PC-3 (cell line): ENCODE measurements around the gene FBN2. TPM values are rescaled to one million over a fixed set of nuclear protein-coding genes. Genes with fewer than 3 reads are reported as not detected.

ENCODE experiments used
- ATAC-seq: fragments of 200-7000 bp; cut with Tn5 transposase; 2 replicates; pipeline ENCODE4 v1.9.1; 2020; ENCODE audit warnings: mild to moderate bottlenecking, moderate library complexity
- BruUV-seq: library from RNA; stranded (reverse); fragments of 400-500 nt; replicated peaks from 2 replicates; lab custom pipeline; 2021; lab: Mats Ljungman, UMichigan
- CTCF ChIA-PET: fragments of 300-600 bp; sonication (Branson Sonifier 250); formaldehyde crosslinking; loops from one replicate; lab custom pipeline; 2022; ENCODE audit warnings: antibody characterized with exemption; lab: Charles Lee
- POLR2A ChIA-PET: fragments of 300-600 bp; sonication (Branson Sonifier 250); formaldehyde crosslinking; loops from one replicate; lab custom pipeline; 2022; ENCODE audit warnings: antibody characterized with exemption; ENCODE audit not compliant: unreplicated experiment; lab: Charles Lee
- DNase-seq: peaks from one replicate; pipeline ENCODE4 v3.0.0-alpha.2; 2015
- H2AFZ ChIP-seq: fragments of 300-600 bp; sonication (generic); 2 replicates; pipeline ENCODE4 v1.6.0; 2016; ENCODE audit warnings: antibody characterized with exemption, low read length
- H3F3A ChIP-seq: fragments of 300-600 bp; sonication (generic); one replicate; pipeline ENCODE4 v1.6.0; 2017; ENCODE audit warnings: antibody characterized with exemption, low read length, control low read depth, mild to moderate bottlenecking; ENCODE audit not compliant: unreplicated experiment
- H3K27ac ChIP-seq: fragments of 300-600 bp; sonication (generic); 2 replicates; pipeline ENCODE4 v1.5.1; 2016; ENCODE audit warnings: mild to moderate bottlenecking, low read length
- H3K27me3 ChIP-seq: fragments of 300-600 bp; sonication (generic); 2 replicates; pipeline ENCODE4 v1.6.1; 2016; ENCODE audit warnings: low read length, mixed read lengths
- H3K36me3 ChIP-seq: fragments of 300-600 bp; sonication (generic); 2 replicates; pipeline ENCODE4 v1.6.1; 2016; ENCODE audit warnings: low read depth, mixed run types, low read length, mixed read lengths
- H3K4me1 ChIP-seq: fragments of 300-600 bp; sonication (generic); 2 replicates; pipeline ENCODE4 v1.5.1; 2016; ENCODE audit warnings: low read length; ENCODE audit not compliant: insufficient read depth
- H3K4me2 ChIP-seq: fragments of 300-600 bp; sonication (generic); 2 replicates; pipeline ENCODE4 v1.6.0; 2016; ENCODE audit warnings: low read length
- H3K4me3 ChIP-seq: fragments of 300-600 bp; sonication (generic); 2 replicates; pipeline ENCODE4 v1.5.1; 2016; ENCODE audit warnings: mild to moderate bottlenecking, low read length, mixed read lengths
- H3K79me2 ChIP-seq: fragments of 300-600 bp; sonication (generic); 2 replicates; pipeline ENCODE4 v1.6.1; 2017; ENCODE audit warnings: low read length, mixed read lengths
- H3K9ac ChIP-seq: fragments of 300-600 bp; sonication (generic); 2 replicates; pipeline ENCODE4 v1.6.0; 2016; ENCODE audit warnings: mild to moderate bottlenecking, low read length
- H3K9me2 ChIP-seq: fragments of 300-600 bp; sonication (generic); replicated peaks from 2 replicates; pipeline ENCODE4 v1.6.1; 2016; ENCODE audit warnings: mixed run types, low read length, mixed read lengths
- H3K9me3 ChIP-seq: fragments of 300-600 bp; sonication (generic); 2 replicates; pipeline ENCODE4 v1.6.1; 2016; ENCODE audit warnings: low read length, mixed read lengths
- H4K20me1 ChIP-seq: fragments of 300-600 bp; sonication (generic); 2 replicates; pipeline ENCODE4 v1.6.1; 2016; ENCODE audit warnings: low read length, mixed read lengths
- EZH2 ChIP-seq: fragments of 300-600 bp; sonication (generic); IDR thresholded peaks from one replicate; pipeline ENCODE4 v1.6.1; 2017; ENCODE audit warnings: antibody characterized with exemption, mild to moderate bottlenecking, low read length; ENCODE audit not compliant: unreplicated experiment
- EZH2phosphoT487 ChIP-seq: fragments of 300-600 bp; sonication (generic); IDR thresholded peaks from 2 replicates; pipeline ENCODE4 v1.6.1; 2018; ENCODE audit warnings: mild to moderate bottlenecking, antibody characterized with exemption, low read length, borderline replicate concordance
- intact Hi-C: fragments of 100-400 bp; cut with micrococcal nuclease; formaldehyde crosslinking; loops from 2 replicates; pipeline ENCODE4 v1.9.0; 2023
- total RNA-seq: library from RNA; depleted of rRNA; stranded (reverse); fragments of >200 nt; gene quantifications from 2 replicates; pipeline ENCODE4 v1.2.3, GENCODE V29; 2014
- TF ChIP-seq, protein P1 (sequence below): fragments of 300-600 bp; sonication (generic); conservative IDR thresholded peaks from 2 replicates; pipeline ENCODE4 v1.5.1; 2017; ENCODE audit warnings: antibody characterized with exemption, low read depth, mild to moderate bottlenecking, low read length

Gene FBN2
- total RNA-seq, 1 experiment from 2014 or later: 45.2 TPM

DNA sequence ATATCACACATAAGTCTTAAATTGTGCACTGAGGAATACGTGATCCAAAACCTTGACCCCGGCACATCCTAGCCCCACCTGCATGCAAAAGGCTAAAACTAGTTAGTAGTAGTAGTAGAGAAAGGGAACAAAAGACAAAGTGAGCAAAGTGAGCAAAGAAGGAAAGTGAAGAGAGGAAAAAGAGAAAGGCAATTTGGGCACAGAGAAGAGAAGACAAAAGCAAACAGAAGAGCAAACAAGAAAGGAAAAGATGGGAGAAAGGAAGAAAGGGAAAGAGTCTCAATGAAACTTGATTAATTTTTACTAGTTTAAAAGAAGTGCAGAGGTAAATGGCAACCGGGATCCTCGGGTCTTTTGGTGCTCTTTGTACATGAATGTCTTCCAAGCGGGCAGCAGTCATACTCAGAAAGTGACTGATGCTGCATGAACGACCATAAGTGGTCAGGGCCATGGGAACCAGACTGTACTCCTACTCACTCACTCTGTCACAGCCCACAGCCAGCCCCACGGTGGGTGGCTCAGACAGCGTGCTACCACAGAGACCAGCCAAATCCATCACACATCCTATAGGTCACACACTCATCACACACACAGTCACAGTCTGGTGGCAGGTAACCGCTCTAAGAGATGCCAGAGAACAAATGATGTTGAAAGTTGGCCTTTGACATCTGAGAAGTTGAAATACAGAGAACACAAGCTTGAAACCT lies 203.9 kb downstream of the FBN2 start:
- Histone ChIP-seq H3K9ac (no peak overlapping the region), H3K27ac (no peak overlapping the region), H3K36me3 (peaks cover 12% of the 10 kb centered on the region; the same call in 1 of the 2 replicates), H3K9me3 (no peaks in the 10 kb centered on the region), H2AFZ (no peak overlapping the region), H3K4me2 (no peak overlapping the region), H3K27me3 (no peaks in the 10 kb centered on the region), H3K79me2 (no peaks in the 10 kb centered on the region), H3K4me3 (no peak overlapping the region), H3F3A (no peaks in the 10 kb centered on the region), H3K9me2 (no peaks in the 10 kb centered on the region), H3K4me1 (no peaks in the 10 kb centered on the region), H4K20me1 (no peaks in the 10 kb centered on the region)
- DNase-seq (no peak), ATAC-seq (no peak)
- ChIA-PET CTCF (no interaction called here), POLR2A (no interaction called here)
- TF ChIP-seq, protein P1, sequence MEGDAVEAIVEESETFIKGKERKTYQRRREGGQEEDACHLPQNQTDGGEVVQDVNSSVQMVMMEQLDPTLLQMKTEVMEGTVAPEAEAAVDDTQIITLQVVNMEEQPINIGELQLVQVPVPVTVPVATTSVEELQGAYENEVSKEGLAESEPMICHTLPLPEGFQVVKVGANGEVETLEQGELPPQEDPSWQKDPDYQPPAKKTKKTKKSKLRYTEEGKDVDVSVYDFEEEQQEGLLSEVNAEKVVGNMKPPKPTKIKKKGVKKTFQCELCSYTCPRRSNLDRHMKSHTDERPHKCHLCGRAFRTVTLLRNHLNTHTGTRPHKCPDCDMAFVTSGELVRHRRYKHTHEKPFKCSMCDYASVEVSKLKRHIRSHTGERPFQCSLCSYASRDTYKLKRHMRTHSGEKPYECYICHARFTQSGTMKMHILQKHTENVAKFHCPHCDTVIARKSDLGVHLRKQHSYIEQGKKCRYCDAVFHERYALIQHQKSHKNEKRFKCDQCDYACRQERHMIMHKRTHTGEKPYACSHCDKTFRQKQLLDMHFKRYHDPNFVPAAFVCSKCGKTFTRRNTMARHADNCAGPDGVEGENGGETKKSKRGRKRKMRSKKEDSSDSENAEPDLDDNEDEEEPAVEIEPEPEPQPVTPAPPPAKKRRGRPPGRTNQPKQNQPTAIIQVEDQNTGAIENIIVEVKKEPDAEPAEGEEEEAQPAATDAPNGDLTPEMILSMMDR: no peak
- TF ChIP-seq EZH2phosphoT487 (no peak), EZH2 (no peak)
- intact Hi-C loops: no loop called here
- BruUV-seq: no TSS peak

DNA sequence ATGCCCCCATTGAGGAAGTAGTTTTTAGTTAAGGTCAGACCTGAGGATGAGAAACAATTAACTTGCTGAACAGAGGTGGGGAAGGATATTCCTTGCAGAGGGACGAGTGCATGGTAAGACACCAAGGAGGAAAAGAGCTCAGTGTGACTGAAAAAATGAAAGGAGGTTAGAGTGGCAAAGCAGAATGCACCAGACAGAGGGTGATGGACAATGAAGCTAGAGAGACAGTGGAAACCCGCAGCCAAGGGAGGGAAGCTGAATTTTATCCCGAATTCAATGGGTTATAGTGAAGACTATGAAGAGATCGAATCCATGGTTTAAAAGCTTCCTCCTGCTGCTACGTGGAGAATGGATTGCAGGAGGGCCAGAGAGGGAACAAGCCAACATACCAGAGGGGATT lies 206.8 kb downstream of the FBN2 start:
- Histone ChIP-seq H3K4me3 (no peak overlapping the region), H3K4me2 (no peak overlapping the region), H3K4me1 (no peaks in the 10 kb centered on the region), H3K9me2 (no peaks in the 10 kb centered on the region), H3K27me3 (no peaks in the 10 kb centered on the region), H3K79me2 (no peaks in the 10 kb centered on the region), H3K27ac (no peak overlapping the region), H3K9ac (no peak overlapping the region), H4K20me1 (no peaks in the 10 kb centered on the region), H3F3A (no peaks in the 10 kb centered on the region), H3K36me3 (peaks cover 18% of the 10 kb centered on the region; the same call in 1 of the 2 replicates), H3K9me3 (no peaks in the 10 kb centered on the region), H2AFZ (no peak overlapping the region)
- ChIA-PET CTCF (no interaction called here), POLR2A (no interaction called here)
- no TSS peak for BruUV-seq
- TF ChIP-seq EZH2phosphoT487 (no peak), EZH2 (no peak)
- TF ChIP-seq, protein P1: no peak
- intact Hi-C loops: no loop called here
- DNase-seq: no peak
- ATAC-seq: no peak

DNA sequence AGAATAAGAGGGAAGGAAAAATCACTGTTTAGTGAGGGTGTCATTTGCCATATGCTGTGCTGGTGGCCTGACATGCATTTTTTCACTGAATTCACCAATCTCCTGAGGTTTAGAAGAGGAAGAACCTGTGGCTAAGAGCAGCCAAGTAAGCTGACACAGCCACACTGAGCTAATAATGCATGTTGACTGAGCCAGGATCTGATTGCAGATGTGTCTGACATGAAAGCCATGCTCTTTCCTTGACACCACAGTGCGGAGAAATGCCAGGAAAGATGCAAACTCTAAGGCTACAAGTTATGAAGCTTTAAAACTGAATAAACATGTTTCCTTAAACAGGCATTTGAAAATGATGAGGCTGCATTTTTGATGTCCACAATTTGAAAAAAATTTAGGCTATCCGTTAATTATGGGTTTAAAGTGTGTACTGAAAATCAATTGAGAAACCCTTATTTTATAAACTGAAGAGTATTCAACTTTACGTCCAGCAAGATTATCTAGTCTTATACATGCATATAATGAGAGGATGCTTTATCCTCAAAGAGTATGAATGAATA lies 208.6 kb downstream of the FBN2 start:
- Histone ChIP-seq H3F3A (no peaks in the 10 kb centered on the region), H3K27me3 (no peaks in the 10 kb centered on the region), H3K4me3 (no peak overlapping the region), H3K9ac (no peak overlapping the region), H3K27ac (no peak overlapping the region), H3K79me2 (no peaks in the 10 kb centered on the region), H3K36me3 (peaks cover 16% of the 10 kb centered on the region; the same call in 1 of the 2 replicates), H3K4me2 (no peak overlapping the region), H2AFZ (no peak overlapping the region), H3K9me2 (no peaks in the 10 kb centered on the region), H4K20me1 (no peaks in the 10 kb centered on the region), H3K4me1 (no peaks in the 10 kb centered on the region), H3K9me3 (no peaks in the 10 kb centered on the region)
- no TSS peak for BruUV-seq
- no peak for ATAC-seq
- intact Hi-C loops: no loop called here
- TF ChIP-seq EZH2phosphoT487 (no peak), EZH2 (no peak)
- TF ChIP-seq, protein P1: no peak
- ChIA-PET CTCF (no interaction called here), POLR2A (no interaction called here)
- no peak for DNase-seq
